Neuronal stem cell (in vitro differentiated cells): Measurements from ENCODE around the gene TRAPPC5.

Experiments used
- DNase-seq: peaks from one replicate; pipeline ENCODE4 v3.0.0-alpha.2; 2013; ENCODE audit warnings: low spot score
- H2AFZ ChIP-seq: one replicate; pipeline ENCODE4 v1.6.1; 2013; ENCODE audit warnings: mild to moderate bottlenecking, low read length, inconsistent platforms
- H2AK5ac ChIP-seq: 2 replicates; pipeline ENCODE4 v1.6.1; 2013; ENCODE audit warnings: low read depth, mild to moderate bottlenecking, inconsistent platforms, low read length, moderate library complexity, mixed read lengths
- H2BK120ac ChIP-seq: 2 replicates; pipeline ENCODE4 v1.6.1; 2013; ENCODE audit warnings: low read depth, mild to moderate bottlenecking, inconsistent platforms, low read length, moderate library complexity, mixed read lengths
- H2BK12ac ChIP-seq: one replicate; pipeline ENCODE4 v1.6.1; 2013; ENCODE audit warnings: low read length, inconsistent platforms
- H2BK15ac ChIP-seq: 2 replicates; pipeline ENCODE4 v1.6.1; 2013; ENCODE audit warnings: mild to moderate bottlenecking, low read length, inconsistent platforms, mixed read lengths
- H2BK5ac ChIP-seq: one replicate; pipeline ENCODE4 v1.6.1; 2013; ENCODE audit warnings: inconsistent platforms, mild to moderate bottlenecking, low read length, moderate library complexity
- H3K14ac ChIP-seq: one replicate; pipeline ENCODE4 v1.6.1; 2013; ENCODE audit warnings: low read length, inconsistent platforms
- H3K18ac ChIP-seq: 2 replicates; pipeline ENCODE4 v1.6.1; 2013; ENCODE audit warnings: low read length, inconsistent platforms
- H3K23ac ChIP-seq: 2 replicates; pipeline ENCODE4 v1.6.1; 2013; ENCODE audit warnings: low read depth, mild to moderate bottlenecking, mixed read lengths, low read length, inconsistent platforms; ENCODE audit not compliant: poor library complexity
- H3K27ac ChIP-seq: replicated peaks from 3 replicates; pipeline ENCODE4 v1.5.1; 2013; ENCODE audit warnings: low read length, inconsistent platforms
- H3K27me3 ChIP-seq, 3 experiments: 2 replicates each; pipeline ENCODE4 v1.6.1; 2013; ENCODE audit warnings: low read length in 3 of 3, mild to moderate bottlenecking in 2 of 3, inconsistent platforms in 1 of 3, low read depth in 1 of 3, mixed read lengths in 1 of 3, moderate library complexity in 1 of 3; ENCODE audit not compliant: control insufficient read depth in 3 of 3, insufficient read depth in 3 of 3
- H3K36me3 ChIP-seq, 2 donors: replicated peaks in 1 of 2; 2 replicates each; pipeline ENCODE4 v1.6.1; 2013; ENCODE audit warnings: low read length in 2 of 2; ENCODE audit not compliant: control insufficient read depth in 2 of 2, insufficient read depth in 2 of 2
- H3K4ac ChIP-seq: 2 replicates; pipeline ENCODE4 v1.6.1; 2013; ENCODE audit warnings: inconsistent platforms, mild to moderate bottlenecking, low read length, moderate library complexity
- H3K4me1 ChIP-seq, 2 donors: 1 replicate in 1 of 2; 2 replicates in 1 of 2; pipeline ENCODE4 v1.6.1; 2013; ENCODE audit warnings: low read length in 2 of 2, low read depth in 1 of 2; ENCODE audit not compliant: control insufficient read depth in 2 of 2, insufficient read depth in 1 of 2
- H3K4me2 ChIP-seq: one replicate; pipeline ENCODE4 v1.6.1; 2013; ENCODE audit warnings: mild to moderate bottlenecking, low read length, inconsistent platforms; ENCODE audit not compliant: insufficient read depth, poor library complexity, severe bottlenecking
- H3K4me3 ChIP-seq, 2 donors: 2 replicates each; pipeline ENCODE4 v1.5.1; 2013; ENCODE audit warnings: low read length in 2 of 2, mild to moderate bottlenecking in 2 of 2, inconsistent platforms in 1 of 2, moderate library complexity in 1 of 2
- H3K79me1 ChIP-seq: one replicate; pipeline ENCODE4 v1.6.1; 2013; ENCODE audit warnings: low read depth, mild to moderate bottlenecking, inconsistent platforms, low read length, moderate library complexity
- H3K9ac ChIP-seq: one replicate; pipeline ENCODE4 v1.6.1; 2013; ENCODE audit warnings: mild to moderate bottlenecking, low read depth, low read length, inconsistent platforms; ENCODE audit not compliant: poor library complexity
- H3K9me3 ChIP-seq, 2 donors: replicated peaks in 1 of 2; 2 replicates each; pipeline versions ENCODE3 to v1.6.1; 2013; ENCODE audit warnings: low read length in 2 of 2, mild to moderate bottlenecking in 2 of 2, inconsistent platforms in 1 of 2, low read depth in 1 of 2, mixed read lengths in 1 of 2, moderate library complexity in 1 of 2; ENCODE audit not compliant: control insufficient read depth in 2 of 2, insufficient read depth in 1 of 2
- H4K8ac ChIP-seq: one replicate; pipeline ENCODE4 v1.6.1; 2013; ENCODE audit warnings: low read depth, mild to moderate bottlenecking, inconsistent platforms, low read length, moderate library complexity
- H4K91ac ChIP-seq: one replicate; pipeline ENCODE4 v1.6.1; 2013; ENCODE audit warnings: low read length, low read depth, mild to moderate bottlenecking, inconsistent platforms; ENCODE audit not compliant: poor library complexity
- WGBS, 2 donors: extraction: QIAGEN DNeasy Blood & Tissue Kit; methylation state at CpG; one replicate each; pipeline ENCODE4 v1.1.7; 2013; ENCODE audit warnings: missing lambda C conversion rate in 2 of 2, mixed read lengths in 1 of 2; ENCODE audit not compliant: insufficient read length in 2 of 2, insufficient replicate concordance in 1 of 2; ENCODE audit errors: extremely low coverage in 2 of 2; 5-methylcytosine and 5-hydroxymethylcytosine counted together

TRAPPC5 gene

GRCh38 chr19:7732045-7732444, 51.4 kb downstream of the TRAPPC5 start, which contains the start of gene CLEC4G:
CLEC4G (minus strand) TSS chr19:7732110; CDS start chr19:7732102, 8 bp downstream.
- no peak within 1 kb of the TSS for H3K4me2 ChIP-seq
- no peaks in the 10 kb centered on the region for H3K79me1 ChIP-seq
- no peaks in the 10 kb centered on the region for H3K36me3 ChIP-seq
- no peak within 1 kb of the TSS for H3K4ac ChIP-seq
- H2BK12ac ChIP-seq: no peak within 1 kb of the TSS
- peaks cover 0 to 2% of the 10 kb centered on the region in 2 donors for H3K9me3 ChIP-seq
- no peak within 1 kb of the TSS for H2BK15ac ChIP-seq
- H4K8ac ChIP-seq: no peak within 1 kb of the TSS
- H2AFZ ChIP-seq: no peak within 1 kb of the TSS
- peak within 1 kb of the TSS; percentile 17 for H3K18ac ChIP-seq
- H3K4me1 ChIP-seq: no peaks in the 10 kb centered on the region
- no peak within 1 kb of the TSS for H2BK120ac ChIP-seq
- H3K14ac ChIP-seq: peak within 1 kb of the TSS; percentile 56
- WGBS, 2 donors: no CpG with 5 or more reads among the region's 9 CpGs
- no peak within 1 kb of the TSS for H2AK5ac ChIP-seq
- no peak for DNase-seq
- H3K27me3 ChIP-seq: peaks cover 20 to 54% (median 53%) of the 10 kb centered on the region in 3 experiments
- H3K23ac ChIP-seq: no peak within 1 kb of the TSS
- no peak within 1 kb of the TSS for H2BK5ac ChIP-seq
- H4K91ac ChIP-seq: no peak within 1 kb of the TSS
- no peak within 1 kb of the TSS for H3K27ac ChIP-seq
- H3K9ac ChIP-seq: no peak within 1 kb of the TSS
- peak within 1 kb of the TSS in 1 of 2 donors; percentile 47 for H3K4me3 ChIP-seq

- no peak for DNase-seq
- H3K36me3 ChIP-seq: no peaks in the 10 kb centered on the region
- no peak overlapping the region for H3K23ac ChIP-seq
- H3K4me2 ChIP-seq: no peak overlapping the region
- no peak overlapping the region for H3K18ac ChIP-seq
- H3K4me3 ChIP-seq: no peak overlapping the region
- H3K4ac ChIP-seq: no peak overlapping the region
- no peak overlapping the region for H2BK12ac ChIP-seq
- no CpG with 5 or more reads among the region's 6 CpGs for WGBS, 2 donors
- H3K79me1 ChIP-seq: no peaks in the 10 kb centered on the region
- no peak overlapping the region for H3K14ac ChIP-seq
- no peak overlapping the region for H4K8ac ChIP-seq
- H4K91ac ChIP-seq: no peak overlapping the region
- no peaks in the 10 kb centered on the region for H3K9me3 ChIP-seq
- H3K27ac ChIP-seq: no peak overlapping the region
- peaks cover 20 to 44% (median 43%) of the 10 kb centered on the region in 3 experiments for H3K27me3 ChIP-seq
- H2BK120ac ChIP-seq: no peak overlapping the region
- no peak overlapping the region for H2AK5ac ChIP-seq
- no peak overlapping the region for H2AFZ ChIP-seq
- H2BK5ac ChIP-seq: no peak overlapping the region
- no peaks in the 10 kb centered on the region for H3K4me1 ChIP-seq
- no peak overlapping the region for H2BK15ac ChIP-seq
- H3K9ac ChIP-seq: no peak overlapping the region
These were observed 52.7 kb downstream of the TRAPPC5 start for GRCh38 chr19:7733376-7733775.

GRCh38 chr19:7734220-7735203, 53.9 kb downstream of the TRAPPC5 start:
- Histone ChIP-seq H2BK5ac (no peak overlapping the region), H4K91ac (no peak overlapping the region), H3K27me3 (peaks cover 16 to 33% (median 32%) of the 10 kb centered on the region in 3 experiments), H3K4me2 (no peak overlapping the region), H2BK12ac (no peak overlapping the region), H3K4me3 (no peak overlapping the region), H3K23ac (no peak overlapping the region), H2AFZ (no peak overlapping the region), H4K8ac (no peak overlapping the region), H3K4ac (no peak overlapping the region), H3K36me3 (no peaks in the 10 kb centered on the region), H3K4me1 (no peaks in the 10 kb centered on the region), H2AK5ac (no peak overlapping the region), H3K18ac (no peak overlapping the region), H2BK120ac (no peak overlapping the region), H3K14ac (no peak overlapping the region), H2BK15ac (no peak overlapping the region), H3K79me1 (no peaks in the 10 kb centered on the region), H3K9ac (no peak overlapping the region), H3K27ac (no peak overlapping the region), H3K9me3 (no peaks in the 10 kb centered on the region)
- WGBS, 2 donors: no CpG with 5 or more reads among the region's 12 CpGs
- no peak for DNase-seq

- Histone ChIP-seq H2BK120ac (no peak overlapping the region), H2BK5ac (no peak overlapping the region), H3K4me1 (no peaks in the 10 kb centered on the region), H3K9me3 (no peaks in the 10 kb centered on the region), H3K27me3 (peaks cover 3 to 19% (median 15%) of the 10 kb centered on the region in 3 experiments), H3K18ac (no peak overlapping the region), H3K36me3 (no peaks in the 10 kb centered on the region), H3K4me2 (no peak overlapping the region), H4K8ac (no peak overlapping the region), H3K79me1 (no peaks in the 10 kb centered on the region), H3K4me3 (no peak overlapping the region), H2AFZ (no peak overlapping the region), H2BK15ac (no peak overlapping the region), H4K91ac (no peak overlapping the region), H3K23ac (no peak overlapping the region), H3K14ac (no peak overlapping the region), H2AK5ac (no peak overlapping the region), H3K27ac (no peak overlapping the region), H3K4ac (no peak overlapping the region), H2BK12ac (no peak overlapping the region), H3K9ac (no peak overlapping the region)
- WGBS, 2 donors: no CpG with 5 or more reads among the region's 1 CpG
- DNase-seq: no peak
These were observed 55.5 kb downstream of the TRAPPC5 start for GRCh38 chr19:7736148-7736547.
